Esophagus muscularis mucosa (tissue), 4 donors: ENCODE results near the gene ATCAY.

ENCODE experiments used
- EP300 ChIP-seq: sonication (generic); formaldehyde crosslinking; IDR thresholded peaks from one replicate; pipeline ENCODE4 v1.6.1; 2017; ENCODE audit warnings: antibody characterized with exemption
- POLR2A ChIP-seq: fragments of 450-650 bp; IDR thresholded peaks from one replicate; pipeline ENCODE4 v1.6.1; 2017; ENCODE audit warnings: antibody characterized with exemption, moderate library complexity, mild to moderate bottlenecking, low read depth
- POLR2AphosphoS5 ChIP-seq, 2 donors: sonication (generic); formaldehyde crosslinking; IDR thresholded peaks; one replicate each; pipeline ENCODE4 v1.6.1; 2017; ENCODE audit warnings: antibody characterized with exemption in 2 of 2
- TF ChIP-seq, protein P1 (sequence below), 3 experiments: fragments of 200-600 bp in 2 of 3; fragments of 450-650 bp in 1 of 3; sonication (generic) in 2 of 3; IDR thresholded peaks; one replicate each; pipeline ENCODE4 v1.5.1; 2017 to 2019; ENCODE audit warnings: antibody characterized with exemption in 3 of 3, mild to moderate bottlenecking in 2 of 3, moderate library complexity in 1 of 3

DNA sequence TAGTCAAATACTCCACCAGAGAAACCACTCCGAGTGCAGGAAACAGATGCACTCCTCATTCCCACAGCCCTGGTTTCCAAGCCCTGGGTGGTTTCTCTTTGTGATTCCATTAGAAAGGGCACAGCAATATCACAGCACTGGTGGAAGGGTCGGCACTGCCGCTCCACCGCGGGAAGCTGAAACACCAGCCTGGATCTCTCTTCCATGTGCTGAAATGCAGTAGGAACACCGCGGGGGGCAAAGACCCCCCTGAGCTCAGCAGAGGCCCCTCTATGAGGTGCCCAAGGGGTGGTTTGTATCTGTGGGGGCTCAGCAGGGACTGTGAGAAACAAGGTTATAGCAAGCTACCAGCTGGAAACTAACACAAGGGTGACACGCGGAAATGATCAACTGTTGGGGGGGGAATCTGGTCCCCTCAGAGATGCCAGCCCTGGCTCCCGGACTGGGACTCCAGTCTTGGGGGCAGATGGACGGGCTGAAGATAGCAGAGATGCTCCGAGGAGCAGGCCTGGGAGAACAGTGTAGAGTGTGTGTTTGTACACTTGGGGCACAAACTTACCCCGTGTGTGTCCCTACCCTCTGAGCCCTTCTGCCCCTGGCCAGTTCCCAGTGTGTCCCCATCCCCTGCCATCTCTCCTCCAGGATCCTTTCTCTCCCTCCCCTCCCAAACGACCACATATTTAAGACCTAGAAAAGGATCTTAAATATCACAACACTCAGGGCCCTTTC lies 13.4 kb upstream of the ATCAY start:
- TF ChIP-seq, protein P1, sequence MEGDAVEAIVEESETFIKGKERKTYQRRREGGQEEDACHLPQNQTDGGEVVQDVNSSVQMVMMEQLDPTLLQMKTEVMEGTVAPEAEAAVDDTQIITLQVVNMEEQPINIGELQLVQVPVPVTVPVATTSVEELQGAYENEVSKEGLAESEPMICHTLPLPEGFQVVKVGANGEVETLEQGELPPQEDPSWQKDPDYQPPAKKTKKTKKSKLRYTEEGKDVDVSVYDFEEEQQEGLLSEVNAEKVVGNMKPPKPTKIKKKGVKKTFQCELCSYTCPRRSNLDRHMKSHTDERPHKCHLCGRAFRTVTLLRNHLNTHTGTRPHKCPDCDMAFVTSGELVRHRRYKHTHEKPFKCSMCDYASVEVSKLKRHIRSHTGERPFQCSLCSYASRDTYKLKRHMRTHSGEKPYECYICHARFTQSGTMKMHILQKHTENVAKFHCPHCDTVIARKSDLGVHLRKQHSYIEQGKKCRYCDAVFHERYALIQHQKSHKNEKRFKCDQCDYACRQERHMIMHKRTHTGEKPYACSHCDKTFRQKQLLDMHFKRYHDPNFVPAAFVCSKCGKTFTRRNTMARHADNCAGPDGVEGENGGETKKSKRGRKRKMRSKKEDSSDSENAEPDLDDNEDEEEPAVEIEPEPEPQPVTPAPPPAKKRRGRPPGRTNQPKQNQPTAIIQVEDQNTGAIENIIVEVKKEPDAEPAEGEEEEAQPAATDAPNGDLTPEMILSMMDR (IDR thresholded peaks at IDR 0.05), result no peak
- TF ChIP-seq POLR2A, result no peak
- no peak for TF ChIP-seq POLR2AphosphoS5 (IDR thresholded peaks at IDR 0.05)
- TF ChIP-seq EP300, result no peak
